ENCODE measurements around the gene TRIM41.

Gene TRIM41

DNA sequence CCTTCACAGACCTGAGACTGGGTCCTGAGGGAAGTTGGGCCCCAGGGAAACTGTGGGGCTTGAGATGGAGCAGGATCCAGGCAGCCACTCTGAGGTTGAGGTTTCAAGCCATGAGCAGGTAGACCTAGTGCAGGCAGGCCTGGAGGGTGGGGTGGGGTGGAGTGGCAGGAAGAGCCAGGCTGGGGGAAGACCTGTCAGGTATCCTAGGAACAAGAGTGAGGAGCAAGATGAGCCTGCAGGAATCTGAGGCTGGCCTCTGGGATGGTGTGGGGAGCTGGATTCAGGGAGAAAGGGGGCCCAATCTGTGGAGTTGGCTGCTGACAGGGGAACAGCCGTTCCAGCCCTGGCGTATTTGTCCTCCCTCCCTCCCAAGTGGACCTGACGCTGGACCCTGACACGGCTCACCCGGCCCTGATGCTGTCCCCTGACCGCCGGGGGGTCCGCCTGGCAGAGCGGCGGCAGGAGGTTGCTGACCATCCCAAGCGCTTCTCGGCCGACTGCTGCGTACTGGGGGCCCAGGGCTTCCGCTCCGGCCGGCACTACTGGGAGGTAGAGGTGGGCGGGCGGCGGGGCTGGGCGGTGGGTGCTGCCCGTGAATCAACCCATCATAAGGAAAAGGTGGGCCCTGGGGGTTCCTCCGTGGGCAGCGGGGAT lies 10.8 kb downstream of the TRIM41 start:
- DNase-seq, result no peak

DNA sequence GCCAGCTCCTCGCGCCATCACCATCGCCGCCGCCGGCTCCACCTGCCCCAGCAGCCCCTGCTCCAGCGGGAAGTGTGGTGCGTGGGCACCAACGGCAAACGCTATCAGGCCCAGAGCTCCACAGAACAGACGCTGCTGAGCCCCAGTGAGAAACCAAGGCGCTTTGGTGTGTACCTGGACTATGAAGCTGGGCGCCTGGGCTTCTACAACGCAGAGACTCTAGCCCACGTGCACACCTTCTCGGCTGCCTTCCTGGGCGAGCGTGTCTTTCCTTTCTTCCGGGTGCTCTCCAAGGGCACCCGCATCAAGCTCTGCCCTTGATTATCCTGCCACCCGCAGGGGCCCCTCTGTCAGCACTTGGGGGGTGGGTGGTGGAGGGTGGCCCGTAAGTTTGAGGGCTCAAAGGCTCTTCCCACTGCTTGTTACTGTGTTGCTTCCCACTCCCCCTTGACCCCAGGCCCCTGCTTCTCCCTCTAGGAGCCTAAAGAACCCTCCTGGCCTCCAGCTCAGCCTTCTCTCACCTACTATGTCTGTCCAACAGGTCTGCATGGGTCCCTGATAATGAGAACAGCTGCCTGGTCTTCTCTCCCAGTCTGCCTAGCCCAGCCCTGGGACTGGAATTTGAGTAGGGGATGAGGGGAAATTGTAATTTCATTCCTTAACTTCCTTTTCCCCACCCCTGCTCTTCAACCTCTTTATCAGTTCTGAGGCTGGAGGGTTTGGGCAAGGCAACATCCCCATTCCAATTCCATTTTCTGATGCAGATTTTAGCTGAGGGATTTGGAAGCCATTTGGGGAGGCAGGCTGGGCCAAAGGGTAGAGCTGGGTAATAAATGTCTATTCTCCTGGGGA lies 11.6 kb downstream of the TRIM41 start:
- DNase-seq, result no peak

DNA sequence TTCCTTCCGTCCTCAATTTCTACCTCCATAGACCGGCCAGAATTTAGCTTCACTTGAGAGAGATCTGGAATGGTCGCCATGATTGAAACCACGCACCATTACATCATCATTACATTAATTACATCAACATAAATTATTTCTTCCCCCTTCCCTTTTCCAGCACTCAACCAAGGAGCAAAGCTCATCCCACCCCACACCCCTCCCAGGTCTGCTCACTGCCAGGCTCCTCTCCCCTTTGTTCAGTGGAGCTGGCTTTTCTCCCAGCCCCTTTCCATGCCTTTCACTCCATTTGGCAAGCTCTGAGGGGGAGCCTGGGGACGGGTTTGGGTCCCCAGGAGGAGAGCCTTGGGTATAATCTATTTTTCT lies 12.2 kb downstream of the TRIM41 start:
- no peak for DNase-seq

DNA sequence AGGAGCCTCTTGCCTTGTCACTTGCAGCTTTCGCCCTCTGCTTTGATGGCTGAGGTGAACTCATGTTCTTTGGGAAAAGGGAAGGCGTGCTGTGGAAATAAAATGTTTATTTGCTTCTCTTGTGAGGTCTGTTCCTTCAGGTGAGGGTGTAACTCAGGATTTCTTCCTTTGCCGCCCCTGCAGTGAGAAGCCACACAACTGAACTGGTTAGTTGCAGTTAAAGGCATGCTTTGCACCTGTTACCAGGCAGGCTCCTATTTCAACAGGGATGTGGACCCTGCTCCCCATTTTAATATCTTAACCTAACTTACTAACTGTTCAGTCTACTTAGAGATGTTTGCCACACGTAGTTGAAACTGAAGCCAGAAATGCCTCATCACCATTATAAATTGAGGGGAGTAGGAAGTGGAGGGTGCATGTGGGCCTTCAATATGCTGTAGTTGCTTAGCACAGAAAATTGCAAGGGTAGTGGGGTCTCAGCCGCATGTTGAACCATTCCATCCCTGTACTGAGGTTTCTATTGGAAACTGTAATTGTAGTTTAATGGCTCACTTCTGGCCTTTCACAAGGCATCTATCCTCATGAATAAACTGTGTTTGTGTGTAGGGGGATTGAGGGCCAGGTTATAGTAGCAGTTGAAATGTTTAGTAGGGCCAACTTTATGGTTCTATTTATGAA lies 12.7 kb downstream of the TRIM41 start:
- no peak for DNase-seq

DNA sequence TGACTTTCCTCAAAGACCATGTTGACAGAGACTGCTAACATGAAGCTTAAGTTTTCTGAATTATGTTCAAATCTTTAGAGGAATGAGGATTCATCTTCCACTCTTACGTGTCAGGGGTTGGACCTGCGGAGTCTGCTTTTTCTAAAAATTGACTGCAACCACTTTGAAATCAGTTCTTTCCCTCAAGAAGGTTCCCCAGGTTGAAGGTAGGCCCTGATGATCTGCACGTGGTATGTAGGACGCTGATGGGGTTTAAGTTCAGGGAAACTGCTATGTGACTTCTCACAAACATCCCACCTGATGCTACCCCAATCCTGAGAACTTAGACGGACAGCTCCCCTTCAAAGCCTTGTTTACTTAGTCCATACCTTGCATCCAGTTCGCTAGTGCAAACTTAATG lies 13.4 kb downstream of the TRIM41 start:
- no peak for DNase-seq

DNA sequence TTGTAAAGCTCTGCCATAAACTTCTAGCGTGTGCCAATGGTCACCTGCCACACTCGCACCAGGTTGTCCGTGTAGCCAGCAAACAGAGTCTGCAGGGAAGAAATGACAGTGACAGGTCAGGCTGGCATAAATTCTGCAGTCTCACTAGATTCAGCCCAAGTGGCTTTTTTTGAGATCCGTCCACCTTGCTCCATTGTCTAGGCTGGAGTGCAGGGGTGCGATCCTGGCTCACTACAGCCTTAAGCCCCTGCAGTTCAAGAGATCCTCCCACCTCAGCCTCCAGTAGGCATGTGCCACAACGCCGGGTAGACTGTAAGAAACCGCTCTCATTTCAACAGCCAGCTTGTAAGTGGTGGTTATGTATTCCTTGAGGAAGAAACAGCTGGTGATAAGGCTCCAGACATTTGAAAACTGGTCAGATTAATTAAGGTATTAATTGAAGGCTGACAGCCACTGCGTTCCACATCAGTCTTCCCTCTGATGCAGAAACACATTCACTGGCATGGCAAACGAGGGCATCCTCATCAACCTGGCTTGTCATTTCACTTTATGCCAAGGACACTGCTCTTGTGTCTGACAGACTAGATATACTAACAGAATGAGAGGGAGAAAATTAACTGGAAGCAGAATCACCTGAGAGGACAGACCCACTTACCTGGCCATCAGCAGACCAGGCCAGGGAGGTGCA lies 14.0 kb downstream of the TRIM41 start:
- DNase-seq, result no peak

DNA sequence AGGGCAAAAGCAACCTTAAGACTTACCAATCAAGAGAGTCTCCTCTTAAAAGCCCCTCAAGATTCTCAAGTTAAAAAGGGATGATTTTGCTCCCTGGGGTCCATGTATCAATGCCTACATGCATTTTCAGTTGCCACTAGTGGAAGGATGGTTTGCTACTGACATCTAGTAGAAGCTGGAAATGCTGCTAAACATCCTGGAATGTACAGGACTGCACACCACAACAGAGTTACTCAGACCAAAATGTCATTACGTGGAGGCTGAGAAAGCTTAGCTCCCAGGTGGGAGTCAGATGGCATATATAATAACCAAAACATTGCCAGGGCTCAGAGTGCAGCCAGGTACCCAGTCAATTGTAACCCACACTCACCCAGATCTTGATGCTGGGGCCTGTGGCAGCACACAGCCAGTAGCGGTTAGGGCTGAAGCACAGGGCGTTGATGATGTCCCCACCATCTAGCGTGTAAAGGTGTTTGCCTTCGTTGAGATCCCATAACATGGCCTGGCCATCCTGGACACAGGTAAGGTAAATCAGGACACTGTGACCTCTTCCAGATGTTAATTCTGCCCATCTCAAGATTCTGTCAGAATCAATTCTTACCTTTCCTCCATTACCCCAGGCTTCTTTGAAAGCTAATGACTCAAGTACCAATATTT lies 14.8 kb downstream of the TRIM41 start:
- DNase-seq, result no peak

DNA sequence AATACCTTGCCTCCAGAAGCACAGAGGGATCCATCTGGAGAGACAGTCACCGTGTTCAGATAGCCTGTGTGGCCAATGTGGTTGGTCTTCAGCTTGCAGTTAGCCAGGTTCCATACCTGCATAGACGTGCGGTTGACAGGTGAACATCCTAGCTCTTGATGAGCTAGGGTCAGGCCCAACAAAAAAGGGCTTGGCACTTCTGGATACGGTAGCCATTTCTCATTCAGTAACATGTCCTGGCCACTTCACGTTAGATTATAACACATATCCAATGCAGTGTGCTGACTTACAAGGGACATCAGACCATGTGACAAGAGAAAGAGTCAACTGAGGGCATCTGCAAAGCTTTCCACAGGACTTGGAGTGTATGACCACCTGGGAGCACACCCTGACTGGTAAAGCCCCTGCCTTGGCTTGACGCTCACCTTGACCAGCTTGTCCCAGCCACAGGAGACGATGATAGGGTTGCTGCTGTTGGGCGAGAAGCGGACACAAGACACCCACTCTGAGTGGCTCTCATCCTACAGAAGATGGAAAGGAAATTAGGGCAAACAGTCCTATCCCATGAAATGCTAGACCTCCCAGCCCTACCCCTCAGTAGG lies 16.1 kb downstream of the TRIM41 start:
- no peak for DNase-seq

DNA sequence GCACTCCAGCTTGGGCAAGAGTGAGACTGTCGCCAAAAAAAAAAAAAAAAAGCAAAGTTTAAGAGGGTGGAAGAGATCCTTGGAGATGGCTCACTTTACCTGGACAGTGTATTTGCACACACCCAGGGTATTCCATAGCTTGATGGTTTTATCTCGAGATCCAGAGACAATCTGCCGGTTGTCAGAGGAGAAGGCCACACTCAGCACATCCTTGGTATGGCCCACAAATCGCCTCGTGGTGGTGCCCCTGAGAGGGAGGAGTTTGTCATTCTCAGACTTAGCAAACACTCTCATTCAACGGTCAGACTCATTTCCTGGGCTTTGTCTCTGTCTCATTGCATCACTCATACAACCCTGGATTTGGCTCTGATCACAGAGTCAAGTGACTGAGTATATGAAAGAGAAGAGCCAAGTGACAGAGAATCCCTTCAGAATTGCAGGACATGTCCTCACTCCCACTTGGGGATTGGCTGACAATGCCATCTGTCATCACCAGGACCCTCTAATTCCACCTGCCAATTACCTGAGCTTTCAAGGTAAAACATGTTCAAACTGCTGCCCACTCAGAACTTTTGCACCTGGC lies 18.4 kb downstream of the TRIM41 start:
- DNase-seq, result no peak

DNA sequence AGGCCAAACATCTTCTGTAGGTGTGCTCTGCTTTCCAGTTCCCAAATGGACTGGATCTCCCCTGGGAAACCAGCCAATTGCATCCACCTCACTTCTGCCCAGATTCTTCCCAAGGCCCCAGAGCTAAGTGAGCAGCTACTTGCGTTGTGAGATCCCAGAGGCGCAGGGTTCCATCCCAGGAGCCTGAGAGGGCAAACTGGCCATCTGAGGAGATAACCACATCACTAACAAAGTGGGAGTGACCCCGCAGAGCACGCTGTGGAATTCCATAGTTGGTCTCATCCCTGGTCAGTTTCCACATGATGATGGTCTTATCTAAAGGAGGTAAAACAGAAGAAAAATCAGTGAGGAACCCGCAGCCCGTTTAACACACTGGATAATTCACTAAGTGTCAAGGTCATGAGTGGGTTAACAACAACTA lies 19.0 kb downstream of the TRIM41 start:
- DNase-seq, result no peak

DNA sequence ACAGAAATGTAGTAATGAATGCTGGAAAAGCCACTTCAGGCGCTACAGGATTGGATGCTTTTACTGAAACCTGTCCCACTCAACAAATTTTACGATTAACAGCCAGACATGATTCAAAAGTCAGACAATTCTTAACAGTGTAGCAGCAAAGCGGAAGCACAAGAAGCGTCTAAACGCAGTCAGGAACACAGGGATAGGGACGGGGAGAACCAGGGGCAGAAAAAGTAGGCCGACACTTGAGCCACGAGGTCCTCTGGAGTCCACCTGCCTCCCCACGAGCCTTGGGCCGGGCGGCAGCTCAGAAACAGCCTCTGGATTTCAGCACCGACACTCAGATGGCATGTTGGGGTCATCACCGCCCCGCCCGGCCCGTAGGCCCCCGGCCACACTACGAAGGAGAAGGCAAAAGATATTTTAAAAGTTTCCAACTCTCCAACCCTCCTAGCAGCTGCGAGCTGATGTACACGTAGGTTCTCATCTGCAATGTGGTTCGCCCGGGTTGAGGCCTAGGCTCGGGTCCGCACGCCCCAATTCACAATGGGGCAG lies 20.0 kb downstream of the TRIM41 start:
- DNase-seq, result no peak

DNA sequence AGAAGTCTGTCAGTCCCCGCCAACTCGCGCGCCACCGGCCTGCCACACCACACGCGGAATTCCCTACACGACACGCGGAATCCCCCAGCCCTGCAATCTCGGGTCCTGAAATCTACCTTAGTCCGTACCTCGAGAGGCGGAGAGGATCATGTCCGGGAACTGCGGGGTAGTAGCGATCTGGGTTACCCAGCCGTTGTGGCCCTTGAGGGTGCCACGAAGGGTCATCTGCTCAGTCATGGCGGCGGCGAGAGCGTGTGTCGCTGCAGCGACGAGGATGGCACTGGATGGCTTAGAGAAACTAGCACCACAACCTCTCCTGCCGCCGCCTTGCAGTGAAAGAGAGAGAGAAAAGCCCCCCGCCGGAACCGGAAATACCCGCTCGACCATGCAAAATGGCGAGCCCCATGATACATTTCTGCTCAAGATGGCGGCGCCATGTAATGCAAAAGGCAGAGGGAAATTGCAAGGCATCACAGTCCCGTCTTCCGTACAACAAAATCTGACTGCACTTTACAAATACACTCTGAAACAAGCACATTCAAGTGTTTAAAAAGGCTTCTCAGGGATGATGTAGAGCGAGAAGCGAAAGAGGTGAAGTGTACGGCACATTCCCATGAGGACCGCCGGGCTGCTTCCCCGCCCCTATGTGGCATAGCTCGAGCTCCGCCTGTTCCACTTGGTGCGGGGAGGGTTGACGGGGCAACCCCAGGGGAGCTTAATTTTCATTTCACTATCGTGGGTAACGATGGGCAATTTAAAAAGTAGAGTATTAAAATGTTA lies 20.7 kb downstream of the TRIM41 start, which contains the start of gene RACK1:
Gene RACK1 (minus strand): TSS at position 343 of the 780 bp plus-strand sequence. CDS start 106 bp downstream, at position 237.
- DNase-seq, result no peak

DNA sequence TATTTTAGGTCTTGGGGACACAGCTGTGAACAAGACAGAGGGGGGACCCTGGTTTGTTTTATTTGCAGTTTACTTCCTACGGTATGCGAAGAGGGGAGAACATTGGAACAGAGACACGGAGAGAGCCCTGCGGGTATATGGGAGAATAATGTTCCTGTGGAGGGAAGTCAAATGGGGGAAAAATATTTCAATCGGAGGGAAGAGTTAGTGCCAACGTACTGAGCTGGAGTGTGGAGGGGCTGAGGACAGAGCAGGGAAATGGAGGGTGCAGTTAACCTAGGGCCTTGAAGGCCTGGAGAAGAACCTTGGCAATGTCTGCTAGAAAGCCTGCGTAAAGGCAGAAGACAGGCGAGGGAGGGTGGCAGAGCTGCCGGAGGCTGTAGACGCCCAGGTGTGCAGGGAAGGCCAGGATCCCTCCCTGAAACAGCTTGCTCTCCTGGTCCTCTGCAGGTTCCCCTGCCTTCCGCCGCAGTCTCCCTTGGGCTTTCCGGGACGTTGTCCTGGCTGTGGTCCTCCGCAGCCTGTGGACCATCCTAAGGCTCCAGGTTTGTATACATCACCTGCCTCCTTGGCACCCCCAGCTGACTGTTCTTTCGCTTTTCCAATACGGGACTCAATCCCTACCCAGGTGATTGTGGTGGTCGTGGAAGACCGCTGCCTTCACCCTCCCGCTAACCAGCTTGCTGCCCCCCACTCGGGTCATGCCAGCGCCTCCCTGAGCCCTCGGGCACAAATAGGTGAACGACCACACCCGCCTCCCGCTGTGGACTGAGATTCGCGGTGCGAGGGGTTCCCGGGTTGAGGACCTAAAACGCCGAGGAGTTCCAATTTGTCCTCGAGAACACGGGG lies 22.6 kb downstream of the TRIM41 start:
- DNase-seq, result no peak

DNA sequence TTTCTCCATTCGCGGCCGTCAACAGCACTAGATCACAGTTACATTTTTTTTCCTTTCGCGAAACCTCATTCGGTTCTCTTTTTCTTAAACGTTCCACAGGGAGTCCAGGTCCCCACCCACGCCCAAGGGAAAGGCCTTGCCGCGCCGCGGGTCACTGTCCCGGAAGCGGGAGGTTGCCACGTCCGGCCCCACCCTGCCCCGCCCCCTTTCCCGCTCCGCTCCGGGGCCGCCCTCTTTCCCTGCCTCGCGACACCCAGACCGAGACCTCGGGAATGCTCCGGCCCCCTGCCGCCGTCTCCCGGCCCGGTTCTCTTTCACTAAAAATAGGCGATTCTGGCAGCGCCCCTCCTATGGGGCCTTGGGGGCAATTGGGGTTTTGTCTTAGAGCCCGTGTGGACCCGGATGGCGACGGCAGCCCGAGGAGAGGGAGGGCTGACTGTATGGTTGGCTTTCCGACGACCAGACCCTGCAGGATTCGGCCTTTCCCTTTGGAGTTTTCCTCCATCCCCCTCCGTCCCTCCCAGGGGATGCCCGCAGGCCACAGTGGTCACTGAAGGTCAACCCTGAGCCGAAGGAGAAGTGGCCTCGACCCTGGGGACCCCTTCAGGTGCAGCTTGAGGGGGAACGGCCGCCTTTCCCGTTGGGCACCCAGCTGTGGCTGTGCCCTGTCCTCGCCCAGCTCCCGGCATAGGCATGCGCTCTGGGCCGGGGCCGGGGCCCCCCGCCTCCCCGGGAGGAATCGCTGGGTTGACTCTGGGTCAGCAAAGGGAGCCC lies 23.4 kb downstream of the TRIM41 start:
- no peak for DNase-seq

DNA sequence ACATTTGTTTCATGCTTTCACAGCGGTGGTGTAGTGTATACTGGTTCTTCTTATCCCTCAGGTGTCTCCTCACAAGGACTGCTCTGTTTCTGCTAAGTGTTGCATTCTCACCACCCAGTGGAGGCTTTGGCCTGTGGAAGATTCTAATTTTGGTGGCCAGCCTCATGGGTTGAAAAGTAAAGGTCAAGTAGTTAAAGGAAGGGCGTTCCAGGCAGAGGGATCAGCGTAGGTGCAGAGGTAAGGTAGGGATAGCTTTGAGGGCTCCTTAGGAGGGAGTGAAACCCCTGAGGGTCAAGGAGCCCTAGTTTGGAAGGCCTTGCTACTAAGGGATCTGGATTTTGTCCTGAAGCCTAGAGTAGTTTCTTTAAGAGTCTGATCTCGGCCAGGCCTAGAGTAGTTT lies 25.2 kb downstream of the TRIM41 start:
- no peak for DNase-seq

DNA sequence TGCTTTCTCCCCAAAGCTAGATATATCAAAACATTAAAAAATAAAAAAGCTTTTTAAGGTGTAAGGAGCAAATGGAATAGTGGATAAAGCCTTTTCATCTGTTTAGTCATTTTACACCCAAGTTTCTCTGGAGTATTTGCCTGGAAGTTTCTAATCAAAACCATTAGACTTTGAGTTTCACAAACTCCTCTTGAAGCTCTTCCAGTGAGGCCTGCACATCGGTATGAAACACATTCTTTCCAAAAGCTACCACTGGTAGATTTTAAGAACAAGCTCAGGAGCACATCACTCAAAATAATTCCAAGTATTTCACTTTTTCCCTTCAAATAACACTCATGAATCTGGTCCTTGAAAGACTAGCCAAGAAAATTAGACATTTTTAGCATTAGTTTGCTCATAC lies 32.2 kb downstream of the TRIM41 start:
- no peak for DNase-seq

DNA sequence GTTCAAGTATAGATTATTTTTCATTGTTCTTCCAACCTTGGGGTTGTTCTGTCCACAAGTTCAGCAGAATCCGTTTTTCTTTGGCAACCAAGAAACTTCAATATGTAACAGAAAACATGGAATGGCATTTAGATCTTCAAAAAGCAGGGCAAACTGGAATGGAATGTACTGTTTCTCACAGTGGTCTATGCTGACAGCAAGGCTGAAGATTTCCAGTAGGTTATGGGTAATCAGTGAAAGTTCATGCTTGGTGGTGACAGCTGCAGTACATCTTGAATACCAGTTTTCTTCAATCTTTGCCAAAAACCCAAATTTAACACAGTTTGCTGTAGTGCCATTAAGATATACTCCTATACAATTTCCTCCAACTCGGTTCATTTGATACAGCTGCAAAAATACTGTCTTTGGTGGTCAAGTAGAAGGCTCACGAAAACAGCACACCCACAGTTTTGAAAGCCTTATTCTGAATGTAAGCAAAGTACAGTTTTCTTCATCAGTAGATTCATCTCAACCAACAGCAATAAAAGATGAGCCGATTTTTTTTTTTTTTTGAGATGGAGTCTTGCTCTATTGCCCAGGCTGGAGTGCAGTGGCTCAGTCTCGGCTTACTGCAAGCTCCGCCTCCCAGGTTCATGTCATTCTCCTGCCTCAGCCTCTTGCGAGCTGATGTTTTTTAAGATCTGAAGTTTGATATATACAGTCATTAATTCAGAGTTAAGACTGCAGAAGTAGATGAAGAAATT lies 32.9 kb downstream of the TRIM41 start:
- no peak for DNase-seq

DNA sequence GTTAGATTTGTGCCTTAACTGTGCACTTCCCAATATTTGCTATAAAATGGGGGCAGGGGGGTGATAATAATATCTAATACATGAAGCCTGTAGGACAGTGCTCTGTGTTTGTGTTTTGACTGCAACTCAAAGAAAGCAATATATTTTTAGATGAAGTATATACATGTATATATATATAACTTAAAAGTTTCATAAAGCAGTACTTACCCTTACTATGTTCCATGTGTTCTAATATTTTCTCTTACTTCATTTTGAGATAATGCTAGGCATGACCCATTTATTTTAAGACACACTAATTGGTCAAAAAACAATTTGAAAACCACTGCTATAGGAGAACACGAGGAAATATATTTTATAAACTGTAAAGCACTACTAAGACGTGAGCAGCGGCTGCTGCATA lies 35.5 kb downstream of the TRIM41 start:
- no peak for DNase-seq
